Neural cell (in vitro differentiated cells): ENCODE measurements around the gene XPNPEP2. TPM values are rescaled to one million over a fixed set of nuclear protein-coding genes. Genes with fewer than 3 reads are reported as not detected.

Experiments used
- H2AFZ ChIP-seq: fragments of 200-600, 300-800 bp; sonication (generic), shearing (Covaris generic); 2 replicates; pipeline ENCODE4 v1.6.0; 2014; ENCODE audit warnings: low read depth, mild to moderate bottlenecking, antibody characterized with exemption, low read length, moderate library complexity
- H3F3A ChIP-seq: fragments of 200-600 bp; shearing (Covaris generic); 2 replicates; pipeline ENCODE4 v1.6.1; 2016; ENCODE audit warnings: mild to moderate bottlenecking, moderate library complexity, mixed read lengths, antibody characterized with exemption, low read length; ENCODE audit not compliant: insufficient read depth, poor library complexity, severe bottlenecking
- H3K27ac ChIP-seq: fragments of 200-600, 300-800 bp; sonication (generic), shearing (Covaris generic); 2 replicates; pipeline ENCODE4 v1.5.1; 2014; ENCODE audit warnings: mild to moderate bottlenecking, low read length, moderate library complexity
- H3K27me3 ChIP-seq: fragments of 300-800, 200-600 bp; sonication (generic), shearing (Covaris generic); 2 replicates; pipeline ENCODE4 v1.6.0; 2014; ENCODE audit warnings: mild to moderate bottlenecking, low read depth, low read length, moderate library complexity; ENCODE audit not compliant: insufficient read depth
- H3K36me3 ChIP-seq: fragments of 300-800, 200-600 bp; sonication (generic), shearing (Covaris generic); 2 replicates; pipeline ENCODE4 v1.5.1; 2014; ENCODE audit warnings: mild to moderate bottlenecking, antibody characterized with exemption, low read length, moderate library complexity; ENCODE audit not compliant: insufficient read depth
- H3K4me2 ChIP-seq: fragments of 300-800, 200-600 bp; sonication (generic), shearing (Covaris generic); 2 replicates; pipeline ENCODE4 v1.6.0; 2014; ENCODE audit warnings: mild to moderate bottlenecking, low read length
- H3K4me3 ChIP-seq: fragments of 300-800, 200-600 bp; sonication (generic), shearing (Covaris generic); 2 replicates; pipeline ENCODE4 v1.5.1; 2014; ENCODE audit warnings: mild to moderate bottlenecking, low read length, moderate library complexity
- H3K79me2 ChIP-seq: fragments of 200-600 bp; shearing (Covaris generic); replicated peaks from 2 replicates; pipeline ENCODE4 v1.6.0; 2014; ENCODE audit warnings: mild to moderate bottlenecking, low read length, moderate library complexity; ENCODE audit not compliant: insufficient read depth
- H3K9ac ChIP-seq: fragments of 300-800, 200-600 bp; sonication (generic), shearing (Covaris generic); 2 replicates; pipeline ENCODE4 v1.6.1; 2016; ENCODE audit warnings: mild to moderate bottlenecking, low read length, mixed read lengths
- H3K9me2 ChIP-seq: fragments of 200-600 bp; shearing (Covaris generic); 2 replicates; pipeline ENCODE4 v1.6.1; 2016; ENCODE audit warnings: mild to moderate bottlenecking, low read length, mixed read lengths; ENCODE audit not compliant: insufficient read depth
- H3K9me3 ChIP-seq: fragments of 200-600, 300-800 bp; sonication (generic), shearing (Covaris generic); 2 replicates; pipeline ENCODE4 v1.6.1; 2016; ENCODE audit warnings: mild to moderate bottlenecking, mixed run types, low read length, moderate library complexity, mixed read lengths
- H4K20me1 ChIP-seq: fragments of 200-600 bp; shearing (Covaris generic); 2 replicates; pipeline ENCODE4 v1.6.1; 2016; ENCODE audit warnings: mild to moderate bottlenecking, mixed run types; ENCODE audit not compliant: insufficient read depth
- EP300 ChIP-seq: fragments of 450-650 bp; conservative IDR thresholded peaks from 2 replicates; pipeline ENCODE4 v1.6.1; 2014; ENCODE audit warnings: antibody characterized with exemption, mild to moderate bottlenecking, moderate library complexity; ENCODE audit not compliant: poor library complexity, severe bottlenecking
- EZH2 ChIP-seq: fragments of 200-600, 300-800 bp; shearing (Covaris generic), sonication (generic); IDR thresholded peaks from 2 replicates; pipeline ENCODE4 v1.6.1; 2014; ENCODE audit warnings: antibody characterized with exemption, low read length, borderline replicate concordance, mild to moderate bottlenecking; ENCODE audit not compliant: insufficient read depth, poor library complexity, severe bottlenecking
- MXI1 ChIP-seq: fragments of 450-650 bp; conservative IDR thresholded peaks from 2 replicates; pipeline ENCODE4 v1.6.1; 2014; ENCODE audit warnings: antibody characterized with exemption, mild to moderate bottlenecking; ENCODE audit not compliant: poor library complexity, severe bottlenecking
- POLR2AphosphoS5 ChIP-seq: IDR thresholded peaks from 2 replicates; pipeline ENCODE4 v1.6.1; 2012
- RAD21 ChIP-seq: fragments of 450-650 bp; conservative IDR thresholded peaks from 2 replicates; pipeline ENCODE4 v1.6.1; 2014; ENCODE audit warnings: antibody characterized with exemption, mild to moderate bottlenecking, moderate library complexity
- REST ChIP-seq: IDR thresholded peaks from 2 replicates; pipeline ENCODE4 v1.6.1; 2012; ENCODE audit warnings: borderline replicate concordance
- SMC3 ChIP-seq: fragments of 450-650 bp; conservative IDR thresholded peaks from 2 replicates; pipeline ENCODE4 v1.6.1; 2014; ENCODE audit warnings: antibody characterized with exemption, mild to moderate bottlenecking, moderate library complexity; ENCODE audit not compliant: poor library complexity
- TAF1 ChIP-seq: IDR thresholded peaks from 2 replicates; pipeline ENCODE4 v1.6.1; 2012; ENCODE audit warnings: low read depth
- polyA plus RNA-seq: library from polyadenylated mRNA; depleted of rRNA; stranded (reverse); fragments of >200 nt; gene quantifications from 2 replicates; pipeline ENCODE4 v1.2.3, GENCODE V29; 2014
- TF ChIP-seq, protein P1 (sequence below): fragments of 450-650 bp; IDR thresholded peaks from 2 replicates; pipeline ENCODE4 v1.5.1; 2014; ENCODE audit warnings: antibody characterized with exemption, mild to moderate bottlenecking, moderate library complexity; ENCODE audit not compliant: poor library complexity, severe bottlenecking

The XPNPEP2 gene
- polyA plus RNA-seq, 1 donor from 2014 or later: not detected

DNA sequence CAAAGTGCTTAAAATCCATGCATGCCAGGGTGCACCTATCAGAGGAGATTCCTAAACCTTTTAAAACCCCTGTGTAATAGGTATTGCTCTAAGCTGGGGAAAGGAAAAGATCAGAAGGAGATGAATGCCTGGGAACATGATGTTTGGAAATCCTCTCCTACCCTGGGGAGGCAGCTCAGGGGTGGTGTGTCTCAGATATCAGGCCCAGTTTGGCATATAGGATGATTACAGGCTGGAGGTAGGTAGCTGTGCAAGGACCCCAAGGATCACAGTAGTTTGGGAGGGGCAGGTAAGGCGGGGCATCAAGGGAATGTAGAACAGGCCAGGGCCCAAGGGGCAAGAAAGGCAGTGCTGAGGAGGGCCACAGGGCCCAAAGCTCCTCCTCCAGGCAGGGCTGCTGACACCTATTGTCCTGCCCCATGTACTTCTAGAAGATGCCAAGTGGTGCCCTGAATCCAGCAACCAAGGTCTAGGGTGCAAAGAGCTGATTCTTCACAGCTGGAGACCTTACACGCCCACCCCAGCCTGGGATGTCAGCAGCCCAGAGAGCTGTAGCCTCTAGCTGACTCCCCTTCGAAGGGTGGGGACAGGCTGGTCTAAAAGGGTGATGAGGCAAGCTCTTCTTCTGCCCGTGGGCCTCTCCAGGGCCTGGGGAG lies 58.6 kb downstream of the XPNPEP2 start:
- TF ChIP-seq MXI1 (no peak), SMC3 (no peak), TAF1 (no peak), EP300 (no peak), RAD21 (no peak), POLR2AphosphoS5 (no peak), REST (no peak), EZH2 (no peak)
- TF ChIP-seq, protein P1, sequence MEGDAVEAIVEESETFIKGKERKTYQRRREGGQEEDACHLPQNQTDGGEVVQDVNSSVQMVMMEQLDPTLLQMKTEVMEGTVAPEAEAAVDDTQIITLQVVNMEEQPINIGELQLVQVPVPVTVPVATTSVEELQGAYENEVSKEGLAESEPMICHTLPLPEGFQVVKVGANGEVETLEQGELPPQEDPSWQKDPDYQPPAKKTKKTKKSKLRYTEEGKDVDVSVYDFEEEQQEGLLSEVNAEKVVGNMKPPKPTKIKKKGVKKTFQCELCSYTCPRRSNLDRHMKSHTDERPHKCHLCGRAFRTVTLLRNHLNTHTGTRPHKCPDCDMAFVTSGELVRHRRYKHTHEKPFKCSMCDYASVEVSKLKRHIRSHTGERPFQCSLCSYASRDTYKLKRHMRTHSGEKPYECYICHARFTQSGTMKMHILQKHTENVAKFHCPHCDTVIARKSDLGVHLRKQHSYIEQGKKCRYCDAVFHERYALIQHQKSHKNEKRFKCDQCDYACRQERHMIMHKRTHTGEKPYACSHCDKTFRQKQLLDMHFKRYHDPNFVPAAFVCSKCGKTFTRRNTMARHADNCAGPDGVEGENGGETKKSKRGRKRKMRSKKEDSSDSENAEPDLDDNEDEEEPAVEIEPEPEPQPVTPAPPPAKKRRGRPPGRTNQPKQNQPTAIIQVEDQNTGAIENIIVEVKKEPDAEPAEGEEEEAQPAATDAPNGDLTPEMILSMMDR: no peak
- Histone ChIP-seq H3K9ac (no peak overlapping the region), H3F3A (no peaks in the 10 kb centered on the region), H3K9me2 (no peaks in the 10 kb centered on the region), H4K20me1 (no peaks in the 10 kb centered on the region), H3K27ac (no peak overlapping the region), H3K27me3 (no peaks in the 10 kb centered on the region), H3K4me3 (no peak overlapping the region), H2AFZ (no peak overlapping the region), H3K79me2 (no peaks in the 10 kb centered on the region), H3K9me3 (no peaks in the 10 kb centered on the region), H3K4me2 (no peak overlapping the region), H3K36me3 (no peaks in the 10 kb centered on the region)

DNA sequence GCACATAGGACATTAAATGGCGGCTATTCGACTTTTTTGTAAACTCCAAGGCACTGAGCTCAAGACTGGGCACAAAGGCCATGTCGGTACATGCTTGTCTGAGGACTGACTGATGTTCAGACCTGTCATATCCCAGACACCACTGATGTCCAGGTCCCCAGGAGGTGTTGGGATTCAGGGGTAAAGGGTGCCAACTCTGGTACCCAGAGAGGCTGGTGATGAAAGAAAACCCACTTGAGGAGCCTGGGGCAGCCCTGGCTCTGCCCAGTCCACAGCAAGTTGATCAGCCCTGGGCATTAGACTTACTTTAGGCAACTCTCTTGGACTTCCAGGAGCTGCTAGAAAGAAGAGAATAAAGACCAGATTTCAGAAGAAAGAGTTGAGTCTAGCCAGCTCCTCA lies 59.7 kb downstream of the XPNPEP2 start:
- Histone ChIP-seq H3K4me3 (no peak overlapping the region), H2AFZ (no peak overlapping the region), H3K9me3 (no peaks in the 10 kb centered on the region), H3K4me2 (no peak overlapping the region), H3K36me3 (no peaks in the 10 kb centered on the region), H3K79me2 (no peaks in the 10 kb centered on the region), H3K9ac (no peak overlapping the region), H3K27me3 (no peaks in the 10 kb centered on the region), H3F3A (no peaks in the 10 kb centered on the region), H3K9me2 (no peaks in the 10 kb centered on the region), H3K27ac (no peak overlapping the region), H4K20me1 (no peaks in the 10 kb centered on the region)
- TF ChIP-seq, protein P1: no peak
- TF ChIP-seq TAF1 (no peak), RAD21 (no peak), SMC3 (no peak), MXI1 (no peak), EP300 (no peak), POLR2AphosphoS5 (no peak)
